Activated T-cell treated with anti-CD3 and anti-CD28 coated beads for 48 hours (primary cell): Measurements from ENCODE around the gene GSTK1.
"Not testable (repeated sequence)": the region's sequence is repeated elsewhere in the genome, so short reads cannot be mapped to it uniquely, and the experiment has no call there.

ENCODE experiments used
- DNase-seq: peaks from one replicate; pipeline ENCODE4 v3.0.0-alpha.2; 2020; ENCODE audit warnings: low read depth

GSTK1 gene

DNA sequence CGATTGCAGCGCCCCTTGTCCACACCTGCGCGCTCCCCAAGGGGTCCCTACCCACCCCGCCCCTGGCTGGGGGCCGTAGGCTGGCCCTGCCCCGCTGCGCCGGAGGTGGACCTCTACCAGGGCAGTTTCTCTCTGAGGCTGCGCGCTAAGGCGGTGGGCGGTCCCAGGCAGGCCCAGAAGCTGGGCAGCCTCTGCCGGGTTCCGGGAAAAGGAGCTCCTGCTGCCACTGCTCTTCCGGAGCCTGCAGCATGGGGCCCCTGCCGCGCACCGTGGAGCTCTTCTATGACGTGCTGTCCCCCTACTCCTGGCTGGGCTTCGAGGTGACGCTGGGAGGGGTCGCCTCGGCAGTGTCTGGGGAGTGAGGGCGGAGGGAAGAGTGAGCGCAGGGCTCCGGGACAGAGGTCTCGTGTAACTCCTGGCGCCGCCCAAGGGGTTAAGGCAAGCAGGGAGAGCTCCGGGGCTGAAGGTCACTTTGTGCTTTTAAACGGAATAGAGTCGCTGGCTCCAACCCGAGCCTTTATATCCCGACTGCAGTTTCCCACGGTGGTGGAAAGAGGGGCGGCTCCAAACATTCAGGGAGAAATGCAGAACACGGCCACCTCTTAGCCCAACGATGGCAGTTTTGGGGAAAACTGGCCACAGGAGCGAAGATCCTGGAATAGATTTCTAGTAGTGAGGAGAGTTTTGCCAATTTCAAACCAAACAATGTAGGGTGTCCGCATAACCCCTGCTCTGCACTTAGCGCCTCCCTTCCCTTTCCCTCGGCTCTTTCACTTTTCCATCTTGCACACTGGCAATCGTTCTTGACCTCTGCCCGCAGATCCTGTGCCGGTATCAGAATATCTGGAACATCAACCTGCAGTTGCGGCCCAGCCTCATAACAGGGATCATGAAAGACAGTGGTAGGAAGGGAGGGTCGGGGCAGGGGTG, at the start of gene GSTK1:
Gene GSTK1, plus strand, starts transcription at position 176 of the 930 bp plus-strand sequence. Its CDS starts 73 bp downstream, at position 249.
- peak; percentile 79 for DNase-seq

DNA sequence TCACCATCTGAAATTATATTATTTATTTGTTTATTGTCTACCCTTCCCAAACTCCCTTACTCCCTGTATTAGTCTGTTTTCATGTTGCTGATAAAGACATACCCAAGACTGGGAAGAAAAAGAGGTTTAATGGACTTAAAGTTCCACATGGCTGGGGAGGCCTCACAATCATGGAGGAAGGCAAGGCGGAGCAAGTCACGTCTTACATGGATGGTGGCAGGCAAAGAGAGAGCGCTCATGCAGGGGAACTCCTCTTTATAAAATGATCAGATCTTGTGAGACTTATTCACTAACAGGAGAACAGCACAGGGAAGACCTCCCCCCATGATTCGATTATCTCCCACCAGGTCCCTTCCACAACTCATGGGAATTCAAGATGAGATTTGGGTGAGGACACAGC, 49.8 kb upstream of the GSTK1 start:
- not testable (repeated sequence) for DNase-seq

- peak; percentile 19 for DNase-seq
Observed at GRCh38 chr7:143214789-143215679, 48.2 kb upstream of the GSTK1 start.

GRCh38 chr7:143216151-143216550, 47.1 kb upstream of the GSTK1 start:
- DNase-seq: no peak

GRCh38 chr7:143216686-143217085, 46.6 kb upstream of the GSTK1 start:
- no peak for DNase-seq

DNA sequence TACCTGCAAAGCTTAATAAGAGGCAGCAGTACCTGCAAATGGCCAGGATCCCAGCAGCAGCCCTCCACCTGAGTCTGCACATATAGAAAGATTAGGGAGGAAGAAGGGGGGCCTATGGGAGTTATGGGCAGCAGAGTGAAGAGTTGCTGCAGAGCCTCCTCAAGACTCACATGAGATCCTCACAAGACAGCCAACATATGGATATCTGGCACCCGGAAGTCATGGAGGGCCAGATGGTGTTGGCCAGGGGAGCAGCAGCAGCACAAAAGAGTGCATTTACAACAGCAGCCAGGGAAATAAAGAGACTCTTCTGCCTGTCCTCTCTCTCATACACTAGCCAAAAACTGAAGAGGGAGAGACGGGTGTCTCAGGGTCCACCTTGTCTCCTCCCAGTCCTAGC, 45.4 kb upstream of the GSTK1 start:
- DNase-seq: no peak

DNA sequence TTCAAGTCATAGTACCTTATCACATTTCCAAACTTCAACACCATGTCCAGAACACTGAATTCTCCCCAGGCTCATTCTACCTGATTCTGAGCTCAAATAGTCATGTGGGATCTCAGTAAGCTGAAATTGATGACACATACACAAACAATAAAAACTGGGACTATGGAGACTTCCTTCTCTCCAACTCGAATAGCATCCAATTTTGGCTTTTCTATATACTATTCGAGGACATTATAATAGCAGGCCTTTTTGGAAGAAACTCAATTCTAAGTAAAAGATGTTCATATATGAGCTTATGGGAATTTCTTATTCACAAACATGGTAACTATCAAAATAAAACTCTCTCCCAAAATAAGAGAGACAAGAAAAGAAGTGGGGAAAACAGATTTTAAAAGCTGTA, 42.0 kb upstream of the GSTK1 start:
- no peak for DNase-seq

GRCh38 chr7:143221737-143222136, 41.5 kb upstream of the GSTK1 start, which contains the start of gene TAS2R40:
Gene TAS2R40 (plus strand): TSS chr7:143222037. CDS start chr7:143222079, 42 bp downstream.
- no peak for DNase-seq

- no peak for DNase-seq
Observed at GRCh38 chr7:143222782-143223181, 40.5 kb upstream of the GSTK1 start.

GRCh38 chr7:143223784-143224183, 39.5 kb upstream of the GSTK1 start:
- no peak for DNase-seq

GRCh38 chr7:143225047-143225446, 38.2 kb upstream of the GSTK1 start:
- no peak for DNase-seq

- no peak for DNase-seq
Observed at GRCh38 chr7:143227806-143228205, 35.4 kb upstream of the GSTK1 start.

GRCh38 chr7:143229054-143229790, 34.0 kb upstream of the GSTK1 start:
- no peak for DNase-seq

GRCh38 chr7:143230602-143231457, 32.4 kb upstream of the GSTK1 start:
- no peak for DNase-seq

DNA sequence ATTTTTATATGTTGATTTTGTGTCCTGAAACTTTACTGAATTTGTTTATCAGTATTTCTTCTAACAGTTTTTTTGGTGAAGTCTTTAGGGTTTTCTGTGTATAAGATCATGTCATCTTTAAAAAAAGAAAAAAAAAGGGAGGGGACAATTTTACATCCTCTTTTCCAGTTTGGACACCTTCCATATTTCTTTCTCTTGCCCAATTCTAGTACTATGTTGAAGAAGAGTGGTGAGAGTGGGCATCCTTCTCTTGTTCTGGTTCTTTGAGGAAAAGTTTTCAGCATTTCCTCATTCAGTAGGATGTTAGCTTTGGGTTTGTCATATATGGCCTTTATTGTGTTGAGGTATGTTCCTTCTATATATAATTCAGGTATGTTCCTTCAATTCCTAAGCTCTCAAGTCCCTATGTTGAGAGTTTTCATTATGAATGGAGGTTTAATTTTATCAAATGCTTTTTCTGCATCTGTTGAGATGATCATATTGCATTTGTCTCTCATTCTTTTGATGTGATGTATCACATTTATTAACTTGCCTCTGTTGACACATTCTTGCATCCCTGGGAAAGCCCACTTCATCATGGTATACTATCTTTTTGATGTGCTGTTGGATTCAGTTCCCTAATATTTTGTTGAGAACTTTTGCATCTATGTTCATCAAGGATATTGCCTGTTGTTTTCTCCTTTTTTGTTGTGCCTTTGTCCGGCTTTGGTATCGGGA, 29.3 kb upstream of the GSTK1 start:
- no peak for DNase-seq

DNA sequence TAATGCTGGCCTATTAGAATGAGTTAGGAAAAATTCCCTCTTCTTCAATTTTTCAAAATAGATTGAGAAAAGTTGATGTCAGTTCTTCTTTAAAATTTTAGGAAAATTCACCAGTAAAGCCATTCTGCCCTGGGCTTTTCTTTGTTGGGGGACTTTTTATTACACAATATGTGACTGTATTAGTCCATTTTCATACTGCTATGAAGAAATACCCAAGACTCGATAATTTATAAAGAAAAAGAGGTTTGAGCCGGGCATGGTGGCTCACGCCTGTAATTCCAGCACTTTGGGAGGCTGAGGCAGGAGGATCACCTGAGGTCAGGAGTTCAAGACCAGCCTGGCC, 28.7 kb upstream of the GSTK1 start:
- DNase-seq: no peak

DNA sequence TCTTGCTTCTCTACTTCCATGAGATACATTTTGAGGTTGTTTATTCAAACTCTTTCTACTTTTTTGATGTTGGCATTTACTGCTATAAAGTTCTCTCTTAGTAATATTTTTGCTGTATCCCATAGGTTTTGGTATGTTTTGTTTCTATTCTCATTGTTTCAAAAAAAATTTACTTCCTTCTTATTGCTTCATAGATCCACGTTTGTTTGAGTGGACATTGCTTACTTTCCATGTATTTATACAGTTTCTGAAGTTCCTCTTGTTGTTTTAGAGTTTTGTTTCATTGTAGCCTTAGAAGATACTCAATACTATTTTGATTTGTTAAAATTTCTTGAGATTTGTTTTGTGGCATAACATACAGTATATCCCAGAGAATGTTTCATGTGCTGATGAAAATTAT, 27.7 kb upstream of the GSTK1 start:
- no peak for DNase-seq

DNA sequence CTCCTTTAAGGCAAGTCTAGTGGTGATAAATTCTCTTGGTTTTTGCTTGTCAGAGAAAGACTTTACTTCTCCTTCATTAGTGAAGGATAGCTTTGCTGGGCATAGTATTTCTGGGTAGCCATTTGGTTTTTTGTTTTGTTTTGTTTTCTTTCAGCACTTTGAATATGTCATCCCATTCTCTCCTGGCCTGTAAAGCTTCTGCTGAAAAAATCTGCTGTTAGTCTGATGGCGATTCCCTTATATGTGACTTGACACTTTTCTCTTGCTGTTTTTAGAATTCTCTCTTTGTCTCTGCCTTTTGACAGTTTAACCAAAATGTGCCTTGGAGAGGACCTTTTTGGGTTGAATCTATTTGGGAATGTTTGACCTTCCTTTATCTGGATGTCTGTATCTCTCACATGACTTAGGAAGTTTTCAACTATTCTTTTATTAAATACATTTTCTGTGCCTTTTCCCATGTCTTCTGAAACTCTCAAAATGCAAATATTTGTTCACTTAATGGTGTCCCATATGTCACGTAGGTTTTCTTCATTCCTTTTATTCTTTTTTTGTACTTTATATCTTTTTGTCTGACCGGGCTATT, 26.7 kb upstream of the GSTK1 start:
- no peak for DNase-seq

GRCh38 chr7:143237366-143237765, 25.9 kb upstream of the GSTK1 start:
- DNase-seq: no peak
